KMS-11 (cell line): Measurements from ENCODE around the gene PLCXD1.

Source experiments
- H2AFZ ChIP-seq: fragments of 200-600 bp; sonication (generic); 2 replicates; pipeline ENCODE4 v1.6.1; 2016; ENCODE audit warnings: antibody characterized with exemption, mixed run types, low read depth
- H3K27ac ChIP-seq: fragments of 200-600 bp; sonication (generic); 2 replicates; pipeline ENCODE4 v1.6.1; 2016; ENCODE audit warnings: mild to moderate bottlenecking, mixed run types
- H3K27me3 ChIP-seq: fragments of 200-600 bp; sonication (generic); 2 replicates; pipeline ENCODE4 v1.6.1; 2017; ENCODE audit warnings: mild to moderate bottlenecking, low read depth, mixed run types, moderate library complexity; ENCODE audit not compliant: insufficient read depth
- H3K36me3 ChIP-seq: fragments of 200-600 bp; sonication (generic); 2 replicates; pipeline ENCODE4 v1.6.1; 2017; ENCODE audit warnings: mild to moderate bottlenecking, mixed run types; ENCODE audit not compliant: insufficient read depth
- H3K4me1 ChIP-seq: fragments of 200-600 bp; sonication (generic); 2 replicates; pipeline ENCODE4 v1.6.1; 2016; ENCODE audit warnings: mild to moderate bottlenecking, low read depth, mixed run types; ENCODE audit not compliant: poor library complexity, severe bottlenecking
- H3K4me2 ChIP-seq: fragments of 200-600 bp; sonication (generic); 2 replicates; pipeline ENCODE4 v1.7.0; 2016; ENCODE audit warnings: mild to moderate bottlenecking, mixed run types
- H3K4me3 ChIP-seq: fragments of 200-600 bp; sonication (generic); IDR thresholded peaks from 2 replicates; pipeline ENCODE4 v1.6.1; 2017; ENCODE audit warnings: low read depth, low read length, mixed read lengths; ENCODE audit not compliant: insufficient read depth
- H3K79me2 ChIP-seq: fragments of 200-600 bp; sonication (generic); 2 replicates; pipeline ENCODE4 v1.6.1; 2016; ENCODE audit warnings: low read depth, mixed run types; ENCODE audit not compliant: insufficient read depth
- H3K9ac ChIP-seq: fragments of 200-600 bp; sonication (generic); 2 replicates; pipeline ENCODE4 v1.6.1; 2016; ENCODE audit warnings: mild to moderate bottlenecking, mixed run types
- H4K20me1 ChIP-seq: fragments of 200-600 bp; sonication (generic); 2 replicates; pipeline ENCODE4 v1.6.1; 2016; ENCODE audit warnings: mild to moderate bottlenecking, mixed run types; ENCODE audit not compliant: insufficient read depth
- TF ChIP-seq, protein P1 (sequence below): fragments of 200-600 bp; sonication (generic); conservative IDR thresholded peaks from 2 replicates; pipeline ENCODE4 v1.6.1; 2017; ENCODE audit warnings: low read depth, mild to moderate bottlenecking, antibody characterized with exemption, low read length, moderate library complexity, mixed read lengths

PLCXD1 gene

DNA sequence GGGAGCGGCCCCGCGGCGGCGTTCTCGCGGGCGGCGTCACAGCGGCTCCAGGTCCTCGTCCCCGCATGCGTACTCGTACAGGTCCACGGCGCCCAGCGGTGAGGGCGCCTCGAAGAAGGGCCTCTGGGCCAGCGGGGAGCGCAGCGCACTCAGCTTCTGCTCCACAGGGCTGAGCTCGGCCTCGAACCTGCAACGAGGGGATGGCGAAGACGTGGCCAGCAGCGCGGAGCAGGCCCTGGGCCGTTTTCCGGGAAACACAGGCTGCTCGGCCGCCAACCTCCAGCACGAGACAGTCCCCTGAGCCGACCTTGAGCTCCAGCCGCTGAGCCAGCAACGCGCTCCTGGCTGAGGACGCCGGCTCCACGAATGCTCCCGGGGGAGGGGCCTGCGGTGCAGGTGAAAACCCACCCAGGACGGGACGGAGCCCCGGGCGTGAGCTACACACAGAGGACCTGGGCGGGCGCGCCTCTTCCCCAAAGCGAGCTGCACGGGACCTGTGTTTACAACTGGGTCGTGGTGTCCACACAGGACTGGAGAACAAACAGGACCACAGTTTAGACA is 53.2 kb downstream of the PLCXD1 start:
- Histone ChIP-seq H2AFZ (no peak overlapping the region), H3K4me2 (no peak overlapping the region), H4K20me1 (no peaks in the 10 kb centered on the region), H3K27me3 (no peaks in the 10 kb centered on the region), H3K9ac (no peak overlapping the region), H3K36me3 (no peaks in the 10 kb centered on the region), H3K79me2 (no peaks in the 10 kb centered on the region), H3K27ac (no peak overlapping the region), H3K4me1 (no peaks in the 10 kb centered on the region), H3K4me3 (no peak overlapping the region)
- TF ChIP-seq, protein P1, sequence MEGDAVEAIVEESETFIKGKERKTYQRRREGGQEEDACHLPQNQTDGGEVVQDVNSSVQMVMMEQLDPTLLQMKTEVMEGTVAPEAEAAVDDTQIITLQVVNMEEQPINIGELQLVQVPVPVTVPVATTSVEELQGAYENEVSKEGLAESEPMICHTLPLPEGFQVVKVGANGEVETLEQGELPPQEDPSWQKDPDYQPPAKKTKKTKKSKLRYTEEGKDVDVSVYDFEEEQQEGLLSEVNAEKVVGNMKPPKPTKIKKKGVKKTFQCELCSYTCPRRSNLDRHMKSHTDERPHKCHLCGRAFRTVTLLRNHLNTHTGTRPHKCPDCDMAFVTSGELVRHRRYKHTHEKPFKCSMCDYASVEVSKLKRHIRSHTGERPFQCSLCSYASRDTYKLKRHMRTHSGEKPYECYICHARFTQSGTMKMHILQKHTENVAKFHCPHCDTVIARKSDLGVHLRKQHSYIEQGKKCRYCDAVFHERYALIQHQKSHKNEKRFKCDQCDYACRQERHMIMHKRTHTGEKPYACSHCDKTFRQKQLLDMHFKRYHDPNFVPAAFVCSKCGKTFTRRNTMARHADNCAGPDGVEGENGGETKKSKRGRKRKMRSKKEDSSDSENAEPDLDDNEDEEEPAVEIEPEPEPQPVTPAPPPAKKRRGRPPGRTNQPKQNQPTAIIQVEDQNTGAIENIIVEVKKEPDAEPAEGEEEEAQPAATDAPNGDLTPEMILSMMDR: no peak

DNA sequence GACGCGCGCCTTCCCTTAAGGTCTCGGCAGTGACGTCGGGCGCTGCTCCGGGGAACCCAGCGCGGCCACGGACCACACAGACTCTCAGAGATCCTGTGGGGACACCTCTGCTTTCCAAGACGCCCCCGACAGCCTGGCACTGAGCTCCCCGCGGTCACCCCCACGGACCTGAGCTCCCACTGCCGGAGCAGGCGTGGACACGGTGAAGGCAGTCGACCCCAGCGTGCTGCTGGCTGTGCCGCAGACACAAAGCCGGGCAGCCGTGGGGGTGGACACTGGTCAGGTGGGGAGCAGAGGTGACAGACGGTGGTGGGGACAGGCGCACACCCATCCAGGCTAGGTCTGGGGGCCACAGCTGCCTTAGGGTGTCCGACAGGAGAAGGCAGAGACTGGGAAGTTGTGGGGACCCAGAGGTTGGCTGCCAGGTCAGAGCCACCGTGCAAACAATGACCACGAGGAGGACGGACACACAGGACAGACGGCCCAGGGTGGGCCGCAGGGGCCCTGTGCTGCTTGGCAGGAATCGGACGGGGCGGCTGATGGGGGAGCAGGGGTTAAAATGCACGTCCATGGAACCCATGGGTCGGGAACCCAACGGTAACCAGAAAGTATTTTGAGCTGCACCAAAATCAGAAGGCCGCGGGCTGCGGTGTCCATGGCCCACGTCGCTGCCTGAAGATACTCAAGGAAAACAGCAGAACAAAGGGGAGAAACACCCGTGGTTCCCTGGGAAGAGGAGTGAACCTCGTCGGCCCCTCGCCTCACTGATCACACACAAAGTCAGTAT is 54.0 kb downstream of the PLCXD1 start:
- no peak overlapping the region for H3K9ac ChIP-seq
- H3K4me3 ChIP-seq: no peak overlapping the region
- H3K4me2 ChIP-seq: no peak overlapping the region
- no peaks in the 10 kb centered on the region for H3K4me1 ChIP-seq
- H3K27ac ChIP-seq: no peak overlapping the region
- TF ChIP-seq, protein P1: no peak
- H2AFZ ChIP-seq: no peak overlapping the region
- H4K20me1 ChIP-seq: no peaks in the 10 kb centered on the region
- no peaks in the 10 kb centered on the region for H3K36me3 ChIP-seq
- no peaks in the 10 kb centered on the region for H3K27me3 ChIP-seq
- no peaks in the 10 kb centered on the region for H3K79me2 ChIP-seq

- Histone ChIP-seq H3K36me3 (no peaks in the 10 kb centered on the region), H4K20me1 (no peaks in the 10 kb centered on the region), H3K4me1 (no peaks in the 10 kb centered on the region), H3K27ac (no peak overlapping the region), H2AFZ (no peak overlapping the region), H3K4me2 (no peak overlapping the region), H3K4me3 (no peak overlapping the region), H3K79me2 (no peaks in the 10 kb centered on the region), H3K27me3 (no peaks in the 10 kb centered on the region), H3K9ac (no peak overlapping the region)
- TF ChIP-seq, protein P1: no peak
Measured at GRCh38 chrX:335758-336155, 54.6 kb downstream of the PLCXD1 start.

DNA sequence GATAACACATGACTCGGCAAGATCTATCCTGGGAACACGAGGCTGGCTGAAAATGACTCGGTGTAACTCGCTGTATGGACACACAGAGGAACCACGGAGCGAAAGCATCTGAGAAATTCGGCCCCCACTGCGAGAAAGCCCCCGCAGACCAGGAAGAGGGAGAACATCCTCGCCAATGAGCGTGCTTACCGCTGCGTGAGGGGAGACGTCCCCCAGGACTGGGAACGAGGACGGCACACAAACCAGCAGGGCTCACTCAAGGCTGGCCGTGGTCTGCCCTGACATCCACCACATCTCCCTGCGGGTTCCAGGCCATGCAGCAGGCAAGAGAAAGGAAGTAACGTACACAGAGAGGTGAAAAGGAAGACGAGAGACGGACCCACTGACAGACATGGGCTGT is 55.0 kb downstream of the PLCXD1 start:
- Histone ChIP-seq H3K27ac (no peak overlapping the region), H3K4me2 (no peak overlapping the region), H3K4me3 (no peak overlapping the region), H3K27me3 (no peaks in the 10 kb centered on the region), H3K36me3 (no peaks in the 10 kb centered on the region), H3K9ac (no peak overlapping the region), H3K4me1 (no peaks in the 10 kb centered on the region), H2AFZ (no peak overlapping the region), H4K20me1 (no peaks in the 10 kb centered on the region), H3K79me2 (no peaks in the 10 kb centered on the region)
- TF ChIP-seq, protein P1: no peak
